ENCODE data around the gene TUBB4B. TPM values are rescaled to one million over a fixed set of nuclear protein-coding genes. Genes with fewer than 3 reads are reported as not detected.

TUBB4B gene
- total RNA-seq (ENCODE audit: insufficient read depth, low replicate concordance), result 48.9 TPM

DNA sequence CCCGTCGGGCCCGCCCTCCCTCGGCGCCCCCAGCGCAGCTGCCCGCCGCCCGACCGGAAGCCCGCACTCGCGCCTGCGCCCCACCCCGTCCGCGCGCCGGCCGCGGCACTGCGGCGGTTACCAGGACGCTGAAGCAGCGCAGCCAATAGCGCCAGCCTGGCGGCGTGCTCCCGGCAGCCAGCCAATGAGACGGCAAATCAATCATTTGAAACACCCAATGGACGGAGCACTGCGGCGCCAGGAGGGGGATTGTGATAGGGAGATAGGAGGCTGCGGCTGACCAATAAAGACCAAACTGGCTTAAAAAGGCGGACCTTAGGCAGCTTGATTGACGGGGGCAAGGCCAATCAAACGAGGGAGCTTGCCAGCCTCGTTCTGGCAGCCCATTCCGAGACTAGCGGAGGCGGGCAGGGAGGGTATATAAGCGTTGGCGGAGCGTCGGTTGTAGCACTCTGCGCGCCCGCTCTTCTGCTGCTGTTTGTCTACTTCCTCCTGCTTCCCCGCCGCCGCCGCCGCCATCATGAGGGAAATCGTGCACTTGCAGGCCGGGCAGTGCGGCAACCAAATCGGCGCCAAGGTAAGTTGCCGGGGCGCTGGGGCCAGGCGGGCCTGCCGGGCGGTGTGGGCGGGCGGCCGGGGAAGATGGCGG is at the start of gene TUBB4B:
Gene TUBB4B (plus strand): TSS at position 447 of the 649 bp plus-strand sequence. CDS start 74 bp downstream, at position 521.
- peak; percentile 100 for DNase-seq (ENCODE audit: low spot score)

DNA sequence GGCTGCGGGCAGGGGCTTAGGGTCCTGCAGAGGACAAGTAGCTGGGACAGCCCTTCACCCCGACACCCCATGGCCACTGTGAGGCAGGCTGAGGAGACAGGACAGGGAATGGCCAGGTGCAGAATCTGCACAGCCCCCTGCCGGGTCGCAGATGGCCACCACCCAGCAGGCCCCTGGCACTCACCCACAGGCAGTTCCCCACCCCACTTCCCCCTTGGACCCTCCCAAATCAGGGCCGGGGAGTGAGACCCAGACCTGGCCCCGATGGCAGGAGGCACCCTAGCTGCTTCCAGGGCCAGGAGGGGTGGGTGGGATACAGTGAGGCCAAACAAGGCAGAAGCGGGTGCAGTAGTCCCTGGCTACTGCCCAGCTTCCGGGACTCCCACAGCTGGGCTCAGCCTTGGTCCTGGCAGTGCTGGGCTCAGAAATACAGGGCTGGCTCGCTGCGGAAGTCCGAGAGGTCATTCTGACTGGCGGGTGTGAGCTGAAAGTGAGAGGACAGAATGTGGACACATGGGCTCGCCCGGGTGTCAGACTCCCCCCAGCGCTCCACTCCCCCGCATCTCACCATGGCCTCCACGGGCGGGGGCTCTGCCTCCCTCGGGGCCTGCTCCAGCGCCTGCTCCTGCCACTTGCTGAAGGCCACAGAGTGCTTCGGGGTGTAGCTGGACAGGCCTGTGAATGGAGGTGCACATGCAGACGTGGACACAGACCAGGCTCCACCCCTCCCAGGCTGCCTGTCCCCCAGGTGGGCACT is 49.2 kb upstream of the TUBB4B start:
- DNase-seq (ENCODE audit: low spot score), result no peak

DNA sequence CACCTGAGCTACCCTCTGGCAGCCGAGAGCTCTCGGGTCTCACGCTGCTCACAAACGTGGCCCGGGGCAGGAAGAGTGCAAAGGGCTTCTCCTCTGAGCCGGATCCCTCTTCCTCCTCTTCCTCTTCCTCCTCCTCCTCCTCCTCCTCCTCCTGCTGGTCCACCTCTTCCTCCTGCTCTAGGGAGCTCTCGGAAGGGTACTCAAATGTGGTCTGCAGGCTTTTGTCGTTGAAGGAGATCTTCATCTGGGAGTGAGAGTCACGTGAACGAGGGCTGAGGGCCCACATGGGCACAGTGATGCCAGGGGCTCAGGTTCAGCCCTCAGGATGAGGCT is 48.7 kb upstream of the TUBB4B start:
- DNase-seq (ENCODE audit: low spot score), result no peak

GRCh38 chr9:137192859-137193258 is 48.2 kb upstream of the TUBB4B start:
- no peak for DNase-seq (ENCODE audit: low spot score)

DNA sequence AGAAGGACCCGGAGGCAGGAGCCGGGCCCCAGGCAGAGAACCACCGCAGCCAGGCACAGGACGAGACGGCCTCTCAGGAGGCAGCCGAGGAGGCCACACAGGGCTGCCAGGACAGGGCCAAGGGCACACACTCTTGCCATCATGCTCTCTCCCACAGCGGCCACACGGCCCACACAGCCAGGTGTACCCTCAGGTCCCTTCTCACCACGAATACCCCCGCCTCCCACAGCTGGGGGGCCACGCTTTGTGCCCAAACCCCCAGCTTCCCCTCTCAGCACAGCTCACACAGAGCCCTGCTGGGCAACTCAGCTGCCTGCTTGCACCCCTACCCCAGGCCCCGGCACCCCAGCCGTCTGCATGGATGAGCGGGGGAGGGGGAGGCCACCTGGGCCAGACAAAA is 47.3 kb upstream of the TUBB4B start:
- no peak for DNase-seq (ENCODE audit: low spot score)

GRCh38 chr9:137194388-137194787 is 46.7 kb upstream of the TUBB4B start:
- no peak for DNase-seq (ENCODE audit: low spot score)

DNA sequence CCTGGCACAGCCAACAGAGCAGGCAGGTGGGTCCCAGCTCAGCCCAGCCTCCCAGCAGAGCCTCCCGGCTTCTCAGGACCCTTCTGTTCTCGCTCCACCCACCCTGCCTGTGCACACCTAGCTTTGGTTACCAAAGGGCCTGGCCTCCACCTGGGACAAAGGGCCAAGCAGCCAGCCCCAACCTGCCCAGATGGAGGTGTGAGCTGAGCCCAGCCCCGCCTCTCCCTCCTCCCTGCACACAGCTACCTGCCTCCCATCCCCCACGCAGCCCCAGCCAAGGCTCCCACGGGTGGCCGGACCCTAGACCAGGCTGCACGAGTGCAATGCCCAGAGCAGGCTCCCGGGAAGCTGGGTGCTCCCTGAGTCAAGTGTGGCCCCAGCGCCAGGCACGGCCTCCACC is 46.2 kb upstream of the TUBB4B start:
- no peak for DNase-seq (ENCODE audit: low spot score)

- peak; percentile 19 for DNase-seq (ENCODE audit: low spot score)
Observed at GRCh38 chr9:137195525-137196220, 45.4 kb upstream of the TUBB4B start.

- DNase-seq (ENCODE audit: low spot score), result no peak
Observed at GRCh38 chr9:137198051-137198901, 42.8 kb upstream of the TUBB4B start.

DNA sequence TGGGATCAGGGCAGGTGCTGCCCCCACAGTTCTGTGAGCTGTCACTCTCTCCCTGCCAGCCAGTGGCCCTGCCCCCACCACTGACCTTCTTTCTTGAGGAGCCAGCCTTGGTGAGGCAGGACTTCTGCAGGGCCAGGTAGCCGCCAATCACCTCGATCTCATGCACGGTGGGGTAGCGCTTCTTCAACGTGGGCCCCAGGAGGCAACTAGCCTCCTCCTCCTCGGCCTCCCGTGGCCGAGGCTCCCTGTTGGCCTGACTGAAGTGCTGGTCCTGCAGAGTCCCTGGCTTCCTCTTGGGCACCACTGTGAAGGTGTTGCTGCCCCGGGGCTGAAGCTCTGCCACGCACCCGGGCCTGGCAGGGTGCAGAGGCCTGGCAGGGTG is 42.2 kb upstream of the TUBB4B start:
- no peak for DNase-seq (ENCODE audit: low spot score)

- peak; percentile 38 for DNase-seq (ENCODE audit: low spot score)
Observed at GRCh38 chr9:137199411-137200121, 41.5 kb upstream of the TUBB4B start.

- DNase-seq (ENCODE audit: low spot score), result peak; percentile 100
Observed at GRCh38 chr9:137200311-137201204, 40.5 kb upstream of the TUBB4B start, which contains the start of gene TPRN. Gene TPRN (minus strand): TSS chr9:137200741. CDS start chr9:137200711, 30 bp downstream.

DNA sequence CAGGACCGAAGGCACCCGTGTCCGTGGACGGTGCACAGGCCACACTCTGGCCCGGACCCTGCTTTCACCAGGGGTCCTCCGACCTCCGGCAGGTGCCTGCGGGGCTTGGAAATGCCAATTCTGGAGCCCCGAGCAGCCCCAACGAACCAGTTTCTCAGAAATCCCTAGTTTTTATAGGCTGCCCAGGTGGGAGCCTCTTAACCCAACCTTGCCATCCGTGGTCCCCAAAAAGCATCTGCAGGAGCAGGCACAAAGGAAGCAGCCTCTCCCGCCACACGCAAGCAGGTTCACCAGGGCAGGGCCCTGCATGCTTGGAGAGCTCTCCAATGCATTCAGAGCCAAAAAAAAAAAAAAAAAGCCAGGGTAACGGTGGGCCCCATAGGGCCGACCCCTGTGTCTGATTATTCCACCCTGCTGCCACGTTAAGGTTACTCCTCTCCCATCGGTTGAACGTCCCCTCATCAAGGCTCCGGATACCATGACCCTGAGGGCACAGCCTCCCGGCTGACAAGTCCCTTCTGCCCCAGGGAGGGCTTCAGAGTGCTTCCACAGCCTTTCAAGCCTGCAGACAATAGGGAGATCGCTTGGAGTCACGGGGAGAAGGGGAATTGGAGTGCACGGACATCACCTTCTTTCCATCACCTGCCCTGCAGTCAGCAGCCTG is 39.8 kb upstream of the TUBB4B start:
- no peak for DNase-seq (ENCODE audit: low spot score)

DNA sequence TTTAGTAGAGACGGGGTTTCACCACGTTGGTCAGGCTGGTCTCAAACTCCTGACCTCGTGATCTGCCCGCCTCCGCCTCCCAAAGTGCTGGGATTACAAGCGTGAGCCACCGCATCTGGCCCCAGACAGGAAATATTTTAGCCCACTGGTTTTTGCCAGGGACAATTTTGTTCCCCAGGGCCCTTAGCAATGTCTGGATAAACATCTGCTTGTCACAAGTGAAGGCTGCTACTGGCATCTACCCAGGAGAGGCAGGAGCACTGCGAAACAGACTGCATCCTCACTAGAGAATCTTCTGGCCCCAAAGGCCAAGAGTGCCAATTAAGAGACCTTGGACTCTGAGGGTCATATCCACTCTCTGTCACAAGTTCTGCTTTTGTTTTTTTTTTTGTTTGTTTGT is 38.1 kb upstream of the TUBB4B start:
- no peak for DNase-seq (ENCODE audit: low spot score)

DNA sequence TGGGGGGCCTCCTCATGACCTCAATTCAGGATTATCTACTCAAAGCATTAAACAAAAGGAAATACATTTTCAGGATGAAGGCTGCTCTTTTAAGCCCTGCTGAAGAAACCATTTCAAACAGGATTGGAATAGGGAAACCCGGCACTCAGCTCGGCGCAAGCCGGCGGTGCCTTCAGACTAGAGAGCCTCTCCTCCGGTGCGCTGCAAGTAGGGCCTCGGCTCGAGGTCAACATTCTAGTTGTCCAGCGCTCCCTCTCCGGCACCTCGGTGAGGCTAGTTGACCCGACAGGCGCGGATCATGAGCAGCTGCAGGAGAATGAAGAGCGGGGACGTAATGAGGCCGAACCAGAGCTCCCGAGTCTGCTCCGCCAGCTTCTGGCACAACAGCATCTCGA is 36.4 kb upstream of the TUBB4B start:
- no peak for DNase-seq (ENCODE audit: low spot score)

DNA sequence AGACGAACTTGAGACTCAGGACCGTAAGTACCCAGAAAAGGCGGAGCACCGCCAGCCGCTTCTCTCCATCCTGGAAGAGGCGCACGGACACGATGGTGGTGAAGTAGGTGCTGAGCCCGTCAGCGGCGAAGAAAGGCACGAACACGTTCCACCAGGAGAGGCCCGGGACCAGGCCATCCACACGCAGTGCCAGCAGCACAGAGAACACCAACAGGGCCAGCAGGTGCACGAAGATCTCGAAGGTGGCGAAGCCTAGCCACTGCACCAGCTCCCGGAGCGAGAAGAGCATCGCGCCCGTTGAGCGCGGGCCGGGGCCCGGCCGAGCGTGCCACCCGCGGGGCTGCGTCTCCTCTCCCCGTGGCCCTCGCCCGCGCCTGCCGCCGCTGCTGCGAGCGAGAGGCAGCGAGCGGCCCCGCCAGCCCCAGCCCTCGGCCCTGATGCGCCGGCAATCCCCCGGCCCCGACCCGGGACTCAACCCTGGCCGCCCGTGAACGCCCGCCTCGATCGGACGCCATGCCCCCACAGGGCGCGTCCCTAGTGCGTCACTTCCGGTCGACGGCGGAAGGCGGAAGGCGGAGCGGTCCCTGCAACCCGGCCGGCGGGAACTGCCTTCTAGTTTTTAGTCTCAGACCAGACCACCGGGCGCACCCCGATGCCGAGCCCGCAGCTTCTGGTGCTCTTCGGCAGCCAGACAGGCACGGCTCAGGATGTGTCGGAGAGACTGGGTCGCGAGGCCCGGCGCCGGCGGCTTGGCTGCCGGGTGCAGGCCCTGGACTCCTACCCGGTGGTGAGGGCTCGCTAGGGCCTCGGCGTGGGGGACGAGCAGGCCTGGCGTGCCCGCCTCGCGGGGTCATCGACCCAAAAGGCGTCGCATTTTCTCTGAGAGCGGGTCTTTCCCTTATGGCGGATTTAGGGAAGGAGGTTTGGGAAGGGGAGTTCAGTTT is 35.7 kb upstream of the TUBB4B start, which contains the start of the genes NDOR1 and TMEM203:
Gene NDOR1 (plus strand): TSS at position 575 of the 944 bp plus-strand sequence. CDS start 78 bp downstream, at position 653.
Gene TMEM203 (minus strand): TSS at position 523 of the 944 bp plus-strand sequence. CDS start 234 bp downstream, at position 289.
- peak; percentile 90 for DNase-seq (ENCODE audit: low spot score)

DNA sequence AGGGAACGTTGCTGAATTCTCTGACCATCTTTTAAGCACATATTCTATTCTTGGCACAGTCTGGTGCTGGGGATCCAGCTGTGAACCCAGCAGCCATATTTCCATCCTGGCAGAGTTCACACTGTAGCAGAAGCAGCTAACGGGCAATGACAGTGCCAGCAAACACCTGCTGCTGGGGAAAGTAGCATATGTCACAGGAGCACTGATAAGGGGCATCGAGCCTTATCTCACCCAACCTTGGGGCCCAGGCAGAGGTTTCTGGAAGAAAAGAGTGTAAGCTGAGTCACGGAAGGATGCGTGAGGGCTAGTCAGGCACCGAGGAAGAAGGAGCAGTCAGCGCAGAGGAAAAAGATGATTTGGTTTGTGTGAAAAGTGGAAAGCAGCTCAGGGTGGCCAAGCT is 34.5 kb upstream of the TUBB4B start:
- DNase-seq (ENCODE audit: low spot score), result no peak

GRCh38 chr9:137211532-137211931 is 29.6 kb upstream of the TUBB4B start:
- DNase-seq (ENCODE audit: low spot score), result no peak
